GM18520 (cell line): Measurements from ENCODE around the gene IFT122.

ENCODE experiments used
- ATAC-seq: cut with Tn5 transposase; IDR thresholded peaks from one replicate; pipeline ENCODE4 v1.9.1; 2021; ENCODE audit not compliant: unreplicated experiment

IFT122 gene

GRCh38 chr3:129555616-129556357 is 115.8 kb downstream of the IFT122 start:
- no peak for ATAC-seq

DNA sequence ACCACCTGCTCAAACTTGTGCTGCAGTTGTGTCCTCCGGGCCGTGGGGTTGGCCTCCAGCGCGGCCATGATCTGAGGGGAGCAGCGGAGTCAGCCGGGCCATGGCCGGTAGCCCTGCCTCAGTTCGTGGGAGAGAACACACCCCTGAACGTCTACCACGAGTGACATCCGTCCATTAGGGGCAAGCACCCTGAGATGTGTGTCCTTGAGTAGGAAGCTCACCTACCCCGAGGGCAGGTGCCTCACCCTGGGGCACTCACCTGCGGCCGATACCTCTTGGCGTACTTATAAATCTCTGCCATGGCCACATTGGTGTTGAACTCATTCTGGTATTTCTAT is 116.3 kb downstream of the IFT122 start:
- no peak for ATAC-seq

- ATAC-seq = no peak
Measured at GRCh38 chr3:129556890-129557547, 117.0 kb downstream of the IFT122 start.

GRCh38 chr3:129557548-129557894 is 117.5 kb downstream of the IFT122 start:
- no peak for ATAC-seq

GRCh38 chr3:129558081-129558771 is 118.2 kb downstream of the IFT122 start:
- ATAC-seq = no peak

DNA sequence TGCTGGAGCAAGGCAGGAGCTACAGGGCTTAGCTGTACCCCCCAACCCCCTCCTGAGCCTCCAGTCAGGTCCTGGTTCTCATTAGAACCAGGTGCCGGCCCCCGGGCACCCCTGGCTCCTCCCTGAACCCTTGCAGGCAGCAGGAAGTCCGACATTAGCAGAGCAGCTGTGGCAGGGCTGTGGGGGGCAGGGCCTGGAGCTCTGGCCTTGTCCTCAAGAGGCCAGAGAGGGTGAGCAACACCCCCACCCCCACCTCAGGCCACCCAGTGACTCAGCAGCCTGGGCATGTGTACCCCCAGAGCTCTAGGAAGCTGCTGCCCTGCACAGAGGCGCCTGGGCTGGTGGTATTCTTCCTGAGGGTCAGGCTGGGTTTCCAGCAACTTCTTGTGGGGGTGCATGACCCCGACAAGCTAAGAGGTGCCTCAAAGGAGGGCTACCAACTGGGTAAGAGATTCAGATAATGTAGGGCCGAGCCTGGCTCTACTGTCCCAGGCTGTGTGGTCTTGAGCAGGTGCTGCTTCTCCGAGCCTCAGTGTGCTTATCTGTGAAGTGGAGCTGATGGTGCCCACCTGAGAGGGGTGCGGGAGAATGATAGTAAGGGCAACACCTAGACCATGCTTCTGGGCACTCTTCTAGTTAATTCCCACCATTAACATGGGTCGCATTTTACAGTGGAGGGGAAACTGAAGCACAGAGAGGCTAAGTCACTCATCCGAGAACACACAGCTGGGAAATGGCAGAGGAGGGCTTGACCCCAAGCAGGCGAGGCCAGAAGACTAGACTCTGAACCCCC is 118.9 kb downstream of the IFT122 start:
- ATAC-seq = no peak

- ATAC-seq = no peak
Measured at GRCh38 chr3:129559565-129560079, 119.6 kb downstream of the IFT122 start.

GRCh38 chr3:129560269-129560787 is 120.3 kb downstream of the IFT122 start:
- no peak for ATAC-seq

DNA sequence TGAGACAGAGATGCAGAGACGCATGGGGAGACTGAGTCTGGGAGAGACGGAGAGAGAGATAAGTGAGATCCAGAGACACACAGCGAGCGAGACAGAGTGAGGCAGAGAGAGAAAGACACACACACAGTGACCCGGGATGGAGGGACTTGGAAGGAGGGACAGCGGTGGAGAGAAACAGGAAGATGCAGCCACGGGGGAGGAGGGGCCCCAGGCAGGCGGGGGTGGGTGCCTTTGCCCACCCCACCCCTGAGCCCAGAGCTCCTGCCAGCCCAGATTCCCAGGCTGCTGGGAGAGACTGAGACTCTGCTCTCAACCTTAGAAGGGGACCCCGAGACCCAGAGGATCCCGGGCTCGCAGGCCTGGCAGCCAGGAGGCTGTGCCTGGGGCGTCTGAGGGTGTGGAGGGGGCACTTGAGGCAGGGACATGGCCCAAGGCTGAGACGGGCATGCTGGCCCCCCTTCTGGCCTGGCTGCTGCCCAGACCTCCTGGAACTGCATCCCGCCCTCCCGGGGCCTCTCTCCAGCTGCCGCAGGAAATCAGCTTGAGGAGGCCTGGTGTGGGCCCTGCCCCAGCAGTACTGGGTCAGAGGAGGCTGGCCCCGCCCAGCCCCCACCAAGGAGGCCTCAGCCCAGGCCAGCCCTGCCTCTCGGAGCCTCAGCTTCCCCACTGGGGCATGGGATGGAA is 121.0 kb downstream of the IFT122 start:
- no peak for ATAC-seq

- ATAC-seq = no peak
Measured at GRCh38 chr3:129561619-129562248, 121.7 kb downstream of the IFT122 start.

GRCh38 chr3:129562803-129563202 is 122.8 kb downstream of the IFT122 start:
- ATAC-seq = no peak

- ATAC-seq = no peak
Measured at GRCh38 chr3:129563332-129563731, 123.3 kb downstream of the IFT122 start.

DNA sequence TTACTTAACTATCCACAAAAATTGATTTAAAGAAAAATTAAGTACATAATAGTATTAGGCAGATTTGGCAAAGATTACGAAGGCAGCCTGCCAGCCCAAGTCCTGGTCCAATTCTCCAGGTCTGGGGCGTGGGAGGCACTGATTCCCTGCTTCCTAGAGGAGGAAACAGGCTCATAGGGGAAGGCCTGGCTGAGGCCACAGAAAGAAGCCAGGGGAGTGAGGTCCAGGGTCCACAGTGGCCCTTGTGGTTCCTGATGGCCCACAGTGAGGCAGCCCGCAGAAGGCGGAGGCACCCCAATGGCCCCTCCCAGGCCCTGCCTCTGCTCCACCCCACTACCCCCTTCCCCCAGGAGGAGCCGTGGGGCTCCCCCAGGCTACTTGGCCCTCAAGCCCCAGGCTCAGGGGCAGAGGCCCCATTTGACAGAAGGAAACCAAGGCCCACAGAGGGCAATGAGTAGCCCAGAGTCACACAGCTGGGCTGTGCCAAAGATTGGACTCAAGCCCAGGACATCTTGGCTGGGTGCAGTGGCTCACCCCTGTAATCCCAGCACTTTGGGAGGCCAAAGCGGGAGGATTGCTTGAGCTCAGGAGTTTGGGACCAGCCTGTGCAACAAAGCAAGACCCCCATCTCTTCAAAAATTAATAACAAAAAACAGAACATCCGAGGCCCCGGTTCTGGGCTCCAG is 124.0 kb downstream of the IFT122 start:
- ATAC-seq = no peak

GRCh38 chr3:129564981-129565644 is 125.1 kb downstream of the IFT122 start:
- ATAC-seq = no peak

DNA sequence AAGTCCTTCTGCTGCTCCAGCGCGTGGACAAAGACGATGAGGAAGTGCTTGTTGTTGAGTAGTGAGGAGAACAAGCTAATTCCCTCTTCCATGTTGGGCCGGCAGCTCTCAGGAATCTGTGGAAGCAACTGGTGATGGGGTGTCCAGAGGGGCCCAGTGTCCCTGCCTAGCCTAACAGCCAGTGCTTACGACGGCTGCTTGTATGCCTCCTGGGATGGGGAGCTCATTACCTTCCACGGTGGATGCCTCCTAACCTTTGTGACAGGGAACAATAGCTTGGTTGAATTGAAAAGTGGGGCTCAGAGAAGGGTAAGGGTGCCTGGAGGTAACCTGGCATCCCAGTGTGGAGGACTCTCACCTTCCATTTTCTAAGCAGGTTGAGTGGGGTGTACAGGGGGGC is 125.9 kb downstream of the IFT122 start:
- no peak for ATAC-seq

DNA sequence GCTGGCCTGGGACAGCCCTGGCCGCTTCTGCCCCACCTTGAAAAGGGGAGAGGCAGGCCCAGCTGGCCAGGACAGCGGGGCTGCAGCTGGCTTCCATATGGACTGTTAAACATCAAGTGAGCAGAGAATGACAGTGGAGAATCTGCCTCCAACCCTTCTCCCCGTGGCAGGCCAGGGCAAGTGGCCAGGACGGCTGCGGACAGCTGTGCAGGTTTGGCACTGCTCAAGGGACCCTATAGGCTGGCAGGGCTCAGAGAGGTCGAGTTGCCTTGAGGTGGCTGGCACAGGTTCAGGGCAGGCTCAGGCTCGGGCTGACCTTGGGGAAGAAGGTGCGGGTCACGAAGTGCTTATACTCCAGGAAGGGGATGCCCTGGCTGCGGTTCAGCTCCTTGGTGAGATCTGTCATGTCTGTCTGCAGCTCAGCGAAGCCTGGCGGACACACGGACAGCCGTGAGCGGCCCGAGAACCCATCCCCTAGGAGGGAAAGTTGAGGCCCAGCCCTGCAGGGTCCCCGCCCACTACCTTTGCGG is 127.2 kb downstream of the IFT122 start:
- ATAC-seq = no peak

- ATAC-seq = no peak
Measured at GRCh38 chr3:129567939-129568338, 127.9 kb downstream of the IFT122 start.

GRCh38 chr3:129569856-129570255 is 129.8 kb downstream of the IFT122 start:
- no peak for ATAC-seq
